OCI-LY3 (cell line): ENCODE results near the gene NEK11.

Experiments
- H2AFZ ChIP-seq: fragments of 200-600, 300-600 bp; shearing (Covaris generic); 2 replicates; pipeline ENCODE4 v1.6.0; 2014; ENCODE audit warnings: antibody characterized with exemption, low read depth, low read length
- H3K27ac ChIP-seq: fragments of 200-600, 300-600 bp; sonication (generic); 2 replicates; pipeline ENCODE4 v1.5.1; 2014; ENCODE audit warnings: mild to moderate bottlenecking, low read length, moderate library complexity, mixed read lengths
- H3K27me3 ChIP-seq: fragments of 200-600, 300-600 bp; sonication (generic); 2 replicates; pipeline ENCODE4 v1.6.1; 2014; ENCODE audit warnings: low read depth, low read length, mixed read lengths
- H3K36me3 ChIP-seq: fragments of 200-600, 300-600 bp; sonication (generic); replicated peaks from 2 replicates; pipeline ENCODE3; 2014; ENCODE audit warnings: low read depth, low read length, mixed read lengths
- H3K4me1 ChIP-seq: fragments of 300-600, 200-600 bp; sonication (generic); 2 replicates; pipeline ENCODE4 v1.6.1; 2014; ENCODE audit warnings: low read length, mixed read lengths
- H3K4me2 ChIP-seq: fragments of 200-600, 300-600 bp; sonication (generic); 2 replicates; pipeline ENCODE4 v1.6.1; 2014; ENCODE audit warnings: low read length, mixed read lengths
- H3K4me3 ChIP-seq: fragments of 300-600, 200-600 bp; sonication (generic); 2 replicates; pipeline ENCODE4 v1.5.1; 2014; ENCODE audit warnings: antibody characterized with exemption, mild to moderate bottlenecking, low read length, moderate library complexity
- H3K79me2 ChIP-seq: fragments of 300-600, 200-600 bp; shearing (Covaris generic); 2 replicates; pipeline ENCODE4 v1.6.1; 2014; ENCODE audit warnings: mild to moderate bottlenecking, low read length, mixed read lengths
- H3K9ac ChIP-seq: fragments of 300-600, 200-600 bp; shearing (Covaris generic); 2 replicates; pipeline ENCODE4 v1.6.0; 2014; ENCODE audit warnings: mild to moderate bottlenecking, low read length, moderate library complexity
- H3K9me3 ChIP-seq: fragments of 200-600, 300-600 bp; shearing (Covaris generic); 2 replicates; pipeline ENCODE4 v1.6.1; 2014; ENCODE audit warnings: low read length, mixed read lengths; ENCODE audit not compliant: insufficient read depth
- H4K20me1 ChIP-seq: fragments of 200-600, 300-600 bp; sonication (generic); 2 replicates; pipeline ENCODE4 v1.6.1; 2016; ENCODE audit warnings: low read length, mixed read lengths; ENCODE audit not compliant: insufficient read depth
- CTCF ChIP-seq: fragments of 200-600, 300-600 bp; sonication (generic); IDR thresholded peaks from 2 replicates; pipeline ENCODE4 v1.5.1; 2014; ENCODE audit warnings: antibody characterized with exemption, low read length, low read depth
- EZH2phosphoT487 ChIP-seq: fragments of 200-600 bp; shearing (Covaris generic); IDR thresholded peaks from 2 replicates; pipeline ENCODE4 v1.6.1; 2018; ENCODE audit warnings: antibody characterized with exemption, mixed run types, low read depth

NEK11 gene

GRCh38 chr3:131110087-131110486, 83.4 kb downstream of the NEK11 start:
- peaks cover 6% of the 10 kb centered on the region for H3K4me1 ChIP-seq
- TF ChIP-seq EZH2phosphoT487 (no peak), CTCF (no peak)
- no peaks in the 10 kb centered on the region for H3K79me2 ChIP-seq
- H2AFZ ChIP-seq, result no peak overlapping the region
- no peaks in the 10 kb centered on the region for H4K20me1 ChIP-seq
- H3K27me3 ChIP-seq, result no peaks in the 10 kb centered on the region
- H3K27ac ChIP-seq, result no peak overlapping the region
- no peak overlapping the region for H3K4me3 ChIP-seq
- no peak overlapping the region for H3K4me2 ChIP-seq
- H3K9ac ChIP-seq, result no peak overlapping the region
- no peaks in the 10 kb centered on the region for H3K9me3 ChIP-seq
- H3K36me3 ChIP-seq, result no peaks in the 10 kb centered on the region

GRCh38 chr3:131114256-131114655, 87.6 kb downstream of the NEK11 start:
- Histone ChIP-seq H4K20me1 (no peaks in the 10 kb centered on the region), H3K36me3 (no peaks in the 10 kb centered on the region), H3K4me1 (peaks cover 3% of the 10 kb centered on the region), H3K27me3 (no peaks in the 10 kb centered on the region), H3K4me3 (no peak overlapping the region), H3K79me2 (no peaks in the 10 kb centered on the region), H3K27ac (no peak overlapping the region), H3K4me2 (no peak overlapping the region), H3K9me3 (no peaks in the 10 kb centered on the region), H2AFZ (no peak overlapping the region), H3K9ac (no peak overlapping the region)
- no peak for TF ChIP-seq EZH2phosphoT487
- TF ChIP-seq CTCF, result no peak

GRCh38 chr3:131125684-131126083, 99.0 kb downstream of the NEK11 start:
- no peak for TF ChIP-seq EZH2phosphoT487
- no peak for TF ChIP-seq CTCF
- Histone ChIP-seq H3K79me2 (no peaks in the 10 kb centered on the region), H3K27me3 (no peaks in the 10 kb centered on the region), H3K36me3 (no peaks in the 10 kb centered on the region), H4K20me1 (no peaks in the 10 kb centered on the region), H3K4me1 (peaks cover 6% of the 10 kb centered on the region; the same call in 1 of the 2 replicates), H3K9me3 (no peaks in the 10 kb centered on the region), H3K9ac (no peak overlapping the region), H3K4me2 (no peak overlapping the region), H3K4me3 (no peak overlapping the region), H3K27ac (no peak overlapping the region), H2AFZ (no peak overlapping the region)

- Histone ChIP-seq H3K27me3 (no peaks in the 10 kb centered on the region), H3K9ac (no peak overlapping the region), H3K27ac (no peak overlapping the region), H3K36me3 (no peaks in the 10 kb centered on the region), H3K4me3 (no peak overlapping the region), H3K9me3 (no peaks in the 10 kb centered on the region), H4K20me1 (no peaks in the 10 kb centered on the region), H2AFZ (no peak overlapping the region), H3K79me2 (no peaks in the 10 kb centered on the region), H3K4me2 (no peak overlapping the region), H3K4me1 (no peaks in the 10 kb centered on the region)
- no peak for TF ChIP-seq EZH2phosphoT487
Observed at GRCh38 chr3:131140891-131141290, 114.2 kb downstream of the NEK11 start.

GRCh38 chr3:131141770-131142169, 115.1 kb downstream of the NEK11 start:
- H4K20me1 ChIP-seq, result no peaks in the 10 kb centered on the region
- H3K4me2 ChIP-seq, result no peak overlapping the region
- H3K4me3 ChIP-seq, result no peak overlapping the region
- no peaks in the 10 kb centered on the region for H3K27me3 ChIP-seq
- H3K4me1 ChIP-seq, result no peaks in the 10 kb centered on the region
- no peak overlapping the region for H3K9ac ChIP-seq
- TF ChIP-seq EZH2phosphoT487, result no peak
- no peak for TF ChIP-seq CTCF
- no peaks in the 10 kb centered on the region for H3K9me3 ChIP-seq
- no peaks in the 10 kb centered on the region for H3K36me3 ChIP-seq
- no peak overlapping the region for H2AFZ ChIP-seq
- no peak overlapping the region for H3K27ac ChIP-seq
- no peaks in the 10 kb centered on the region for H3K79me2 ChIP-seq
